GM12865 (cell line): ENCODE measurements around the gene PLEKHF1.

Experiments used
- DNase-seq: peaks from one replicate; pipeline ENCODE4 v3.0.0; 2010; ENCODE audit warnings: low read depth
- H3K4me3 ChIP-seq: 2 replicates; pipeline ENCODE4 v1.5.1; 2011; ENCODE audit warnings: mild to moderate bottlenecking, low read depth, low read length, control low read depth
- TF ChIP-seq, protein P1 (sequence below): IDR thresholded peaks from 2 replicates; pipeline ENCODE4 v1.5.1; 2011; ENCODE audit warnings: low read length, control low read depth, low read depth, inconsistent platforms; ENCODE audit not compliant: insufficient read depth; ENCODE audit errors: missing control alignments

Gene PLEKHF1

DNA sequence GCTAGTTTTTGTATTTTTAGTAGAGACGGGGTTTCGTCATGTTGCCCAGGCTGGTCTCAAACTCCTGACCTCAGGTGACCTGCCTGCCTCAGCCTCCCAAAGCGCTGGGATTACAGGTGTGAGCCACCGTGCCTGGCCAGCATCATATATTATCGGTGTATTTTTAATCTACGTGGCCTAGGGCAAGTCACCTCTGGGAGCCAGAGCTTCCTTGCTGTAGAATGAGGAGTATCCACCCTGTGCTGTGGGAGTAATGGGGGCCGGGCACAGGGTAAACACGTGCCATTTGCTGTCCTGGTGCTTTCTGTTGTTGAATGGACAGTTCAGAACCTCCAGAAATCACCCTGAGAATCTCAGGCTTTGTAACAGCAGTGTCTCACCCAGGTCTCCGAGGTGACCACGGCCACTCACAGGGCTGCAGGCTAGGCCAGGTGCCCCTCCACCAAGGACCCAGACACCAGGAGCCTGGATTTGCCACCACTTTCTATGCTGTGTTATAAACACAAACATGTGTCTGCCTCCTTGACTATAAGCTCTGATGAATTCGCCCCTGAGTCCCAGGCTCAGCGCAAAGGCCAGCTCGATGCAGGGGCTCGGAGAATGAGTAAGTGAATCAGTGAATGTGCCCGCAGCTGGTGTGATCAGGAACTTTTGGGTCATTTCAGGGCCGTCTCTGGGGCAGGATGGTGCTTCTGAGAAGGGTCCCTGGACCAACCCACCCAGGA lies 36.4 kb upstream of the PLEKHF1 start:
- H3K4me3 ChIP-seq = no peak overlapping the region
- TF ChIP-seq, protein P1, sequence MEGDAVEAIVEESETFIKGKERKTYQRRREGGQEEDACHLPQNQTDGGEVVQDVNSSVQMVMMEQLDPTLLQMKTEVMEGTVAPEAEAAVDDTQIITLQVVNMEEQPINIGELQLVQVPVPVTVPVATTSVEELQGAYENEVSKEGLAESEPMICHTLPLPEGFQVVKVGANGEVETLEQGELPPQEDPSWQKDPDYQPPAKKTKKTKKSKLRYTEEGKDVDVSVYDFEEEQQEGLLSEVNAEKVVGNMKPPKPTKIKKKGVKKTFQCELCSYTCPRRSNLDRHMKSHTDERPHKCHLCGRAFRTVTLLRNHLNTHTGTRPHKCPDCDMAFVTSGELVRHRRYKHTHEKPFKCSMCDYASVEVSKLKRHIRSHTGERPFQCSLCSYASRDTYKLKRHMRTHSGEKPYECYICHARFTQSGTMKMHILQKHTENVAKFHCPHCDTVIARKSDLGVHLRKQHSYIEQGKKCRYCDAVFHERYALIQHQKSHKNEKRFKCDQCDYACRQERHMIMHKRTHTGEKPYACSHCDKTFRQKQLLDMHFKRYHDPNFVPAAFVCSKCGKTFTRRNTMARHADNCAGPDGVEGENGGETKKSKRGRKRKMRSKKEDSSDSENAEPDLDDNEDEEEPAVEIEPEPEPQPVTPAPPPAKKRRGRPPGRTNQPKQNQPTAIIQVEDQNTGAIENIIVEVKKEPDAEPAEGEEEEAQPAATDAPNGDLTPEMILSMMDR = no peak
- DNase-seq = no peak

DNA sequence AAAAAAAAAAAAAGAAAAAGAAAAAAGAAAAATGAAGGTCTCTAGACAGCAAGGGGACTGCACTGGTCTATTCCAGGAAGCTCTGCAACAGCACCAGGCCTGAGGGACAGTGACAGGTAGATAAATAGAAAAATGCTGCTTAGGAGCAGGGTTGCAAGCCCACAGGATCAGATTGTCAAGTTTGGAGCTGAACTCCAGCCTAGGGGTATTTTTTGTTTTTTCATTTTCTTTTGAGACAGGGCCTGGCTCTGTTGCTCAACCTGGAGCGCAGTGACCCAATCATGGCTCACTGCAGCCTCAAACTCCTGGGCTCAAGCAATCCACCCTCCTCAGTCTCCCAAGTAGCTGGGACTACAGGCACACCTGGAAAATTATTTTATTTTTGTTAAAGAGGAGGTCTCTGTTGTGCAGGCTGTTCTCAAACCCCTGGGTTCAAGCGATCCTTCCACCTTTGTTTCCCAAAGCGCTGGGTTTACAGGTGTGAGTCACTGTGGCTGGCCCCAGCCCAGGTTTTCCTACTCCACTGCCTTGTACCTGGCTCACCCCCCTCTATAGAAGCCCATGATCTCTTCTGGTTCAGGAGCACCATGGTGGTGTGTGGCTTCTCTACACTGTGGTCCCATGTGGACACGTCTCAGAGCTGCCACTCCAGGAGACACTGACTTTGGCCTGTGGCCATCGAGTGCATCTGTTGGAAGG lies 35.3 kb upstream of the PLEKHF1 start:
- TF ChIP-seq, protein P1 = no peak
- H3K4me3 ChIP-seq = no peak overlapping the region
- DNase-seq = no peak

DNA sequence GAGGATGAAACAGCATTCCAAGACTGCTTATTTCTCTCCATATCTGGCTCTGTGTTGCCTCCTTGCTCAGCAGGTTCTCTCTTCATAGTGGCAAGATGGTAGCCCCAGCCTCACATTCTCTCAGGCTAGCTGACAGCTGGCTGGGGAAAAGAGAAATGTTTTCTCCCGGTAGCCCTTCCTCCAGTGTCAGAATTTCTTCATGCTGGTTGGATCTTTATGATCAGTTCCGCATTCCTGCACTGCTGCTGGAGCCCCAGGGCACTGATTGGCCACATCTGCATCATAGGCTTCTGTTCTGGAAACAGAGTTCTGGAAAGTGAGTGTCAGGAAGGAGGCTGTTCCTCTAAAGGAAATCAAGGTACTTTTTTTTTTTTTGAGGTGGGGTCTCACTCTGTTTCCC lies 34.6 kb upstream of the PLEKHF1 start:
- no peak overlapping the region for H3K4me3 ChIP-seq
- TF ChIP-seq, protein P1 = no peak
- no peak for DNase-seq

DNA sequence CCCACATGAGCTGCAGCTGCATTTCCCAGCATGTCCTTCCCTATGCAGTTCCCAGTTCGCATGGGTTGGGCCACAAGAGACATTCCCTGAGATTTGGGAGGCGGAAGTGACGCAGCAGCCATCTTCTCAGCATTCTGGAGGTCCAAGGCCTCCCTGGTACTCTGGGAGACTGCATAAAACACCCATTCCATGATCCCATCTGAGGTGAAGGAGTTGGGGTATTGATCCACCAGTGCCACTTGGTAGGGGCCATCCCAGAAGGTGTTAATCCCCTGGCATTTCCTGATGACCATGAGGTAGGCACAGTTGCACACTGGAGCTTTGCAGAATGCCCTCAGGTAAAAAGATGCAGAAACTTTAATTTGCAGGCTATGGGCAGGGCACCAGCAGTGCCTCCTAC lies 33.8 kb upstream of the PLEKHF1 start:
- TF ChIP-seq, protein P1 = no peak
- no peak for DNase-seq
- no peak overlapping the region for H3K4me3 ChIP-seq

DNA sequence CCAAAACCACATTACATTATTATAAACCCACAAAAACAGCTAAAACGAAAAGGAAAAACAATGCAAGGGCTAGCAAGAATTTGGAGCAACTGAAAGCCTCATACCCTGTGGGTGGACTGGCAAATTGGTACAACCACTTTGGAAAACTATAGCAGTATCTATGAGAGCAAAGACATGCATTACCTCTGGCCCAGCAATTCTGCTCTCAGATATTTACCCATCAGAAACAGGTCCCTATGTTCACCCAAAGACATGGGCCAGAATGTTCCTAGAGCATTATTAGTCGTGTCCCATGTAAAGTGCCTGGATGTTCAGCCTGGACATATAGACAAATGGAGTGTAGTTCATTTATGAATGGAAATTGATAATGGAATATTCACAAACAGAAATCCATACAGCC lies 31.3 kb upstream of the PLEKHF1 start:
- DNase-seq = no peak

DNA sequence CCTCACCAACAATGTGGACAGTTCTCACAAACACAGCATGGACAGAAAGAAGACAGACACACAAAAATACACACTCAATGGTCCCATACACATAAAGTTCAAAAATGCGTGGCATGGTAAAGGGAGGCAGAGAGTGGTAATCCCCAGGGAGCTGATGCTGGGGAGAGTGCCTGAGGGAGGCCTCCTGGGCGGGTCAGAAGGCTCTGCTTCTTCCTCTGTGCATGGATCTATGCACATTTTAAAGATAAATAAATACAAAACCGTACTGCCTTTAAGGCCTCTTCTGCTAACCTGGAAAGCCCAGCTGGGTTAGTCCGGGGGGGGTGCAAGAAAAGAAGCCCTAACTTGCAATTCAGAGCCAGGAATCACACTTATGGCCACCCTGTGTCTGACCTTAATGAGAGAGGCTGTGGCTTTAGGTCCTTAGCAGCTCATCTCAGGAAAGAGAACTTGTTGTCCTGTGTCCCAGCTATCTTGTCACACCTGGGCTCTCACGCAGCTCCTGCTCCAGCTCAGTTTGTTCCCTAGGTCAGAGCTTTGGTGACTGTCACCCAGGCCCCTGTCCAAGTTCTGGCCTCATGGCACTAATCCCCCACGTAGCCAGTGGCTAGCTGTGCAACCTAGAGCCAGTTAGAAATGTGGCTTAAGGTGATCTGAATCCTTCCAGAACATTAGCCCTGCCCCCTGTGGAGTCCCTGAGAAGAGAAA lies 30.7 kb upstream of the PLEKHF1 start:
- H3K4me3 ChIP-seq = no peak overlapping the region
- TF ChIP-seq, protein P1 = no peak
- no peak for DNase-seq

More for the DNA sequence above, 31.3 kb upstream of the PLEKHF1 start:
- TF ChIP-seq, protein P1 = no peak
- no peak overlapping the region for H3K4me3 ChIP-seq
